ENCODE results near the gene MAST1.
"Not testable (repeated sequence)": the region's sequence is repeated elsewhere in the genome, so short reads cannot be mapped to it uniquely, and the experiment has no call there.

Gene MAST1

GRCh38 chr19:12872255-12872654 is 33.9 kb downstream of the MAST1 start:
- no peak for DNase-seq (ENCODE audit: low read depth)

- DNase-seq (ENCODE audit: low read depth) = no peak
Measured at GRCh38 chr19:12872941-12873890, 34.9 kb downstream of the MAST1 start.

GRCh38 chr19:12873891-12874745 is 35.8 kb downstream of the MAST1 start:
- no peak for DNase-seq (ENCODE audit: low read depth)

GRCh38 chr19:12875086-12875485 is 36.8 kb downstream of the MAST1 start:
- DNase-seq (ENCODE audit: low read depth) = no peak

GRCh38 chr19:12880551-12881171 is 42.3 kb downstream of the MAST1 start:
- DNase-seq (ENCODE audit: low read depth) = no peak

GRCh38 chr19:12881172-12881808 is 43.0 kb downstream of the MAST1 start, which contains the start of gene DNASE2:
TSS of gene DNASE2 (minus strand) at chr19:12881449. CDS start at chr19:12881375, 74 bp downstream.
- DNase-seq (ENCODE audit: low read depth) = peak; percentile 82

GRCh38 chr19:12882589-12882988 is 44.3 kb downstream of the MAST1 start:
- DNase-seq (ENCODE audit: low read depth) = no peak

- DNase-seq (ENCODE audit: low read depth) = no peak
Measured at GRCh38 chr19:12884202-12884601, 45.9 kb downstream of the MAST1 start.

GRCh38 chr19:12884627-12884925 is 46.3 kb downstream of the MAST1 start:
- no peak for DNase-seq (ENCODE audit: low read depth)

- peak; percentile 85 for DNase-seq (ENCODE audit: low read depth)
Measured at GRCh38 chr19:12884926-12885748, 46.8 kb downstream of the MAST1 start.

- DNase-seq (ENCODE audit: low read depth) = no peak
Measured at GRCh38 chr19:12885749-12886650, 47.7 kb downstream of the MAST1 start.

- DNase-seq (ENCODE audit: low read depth) = no peak
Measured at GRCh38 chr19:12886651-12886968, 48.3 kb downstream of the MAST1 start.

GRCh38 chr19:12886969-12887747 is 48.8 kb downstream of the MAST1 start, which contains the start of gene KLF1:
TSS of gene KLF1 (minus strand) at chr19:12887201. CDS start at chr19:12887140, 61 bp downstream.
- no peak for DNase-seq (ENCODE audit: low read depth)

GRCh38 chr19:12888006-12888603 is 49.8 kb downstream of the MAST1 start:
- no peak for DNase-seq (ENCODE audit: low read depth)

- not testable (repeated sequence) for DNase-seq (ENCODE audit: low read depth)
Measured at GRCh38 chr19:12890299-12890786, 52.0 kb downstream of the MAST1 start.

- peak; percentile 94 for DNase-seq (ENCODE audit: low read depth)
Measured at GRCh38 chr19:12890787-12891552, 52.7 kb downstream of the MAST1 start, which contains the start of gene GCDH. TSS of gene GCDH (plus strand) at chr19:12891160. CDS start at chr19:12891305, 145 bp downstream.

- no peak for DNase-seq (ENCODE audit: low read depth)
Measured at GRCh38 chr19:12891553-12892021, 53.3 kb downstream of the MAST1 start.

- no peak for DNase-seq (ENCODE audit: low read depth)
Measured at GRCh38 chr19:12893582-12893981, 55.3 kb downstream of the MAST1 start.
